Stimulated activated naive CD8-positive, alpha-beta T cell treated with anti-CD3 and anti-CD28 coated beads, Interleukin-15, amount 100 ng/mL, for 72 hours (primary cell): ENCODE measurements around the gene NEDD4L.
"Not testable (repeated sequence)": the region's sequence is repeated elsewhere in the genome, so short reads cannot be mapped to it uniquely, and the experiment has no call there.

ENCODE experiments used
- ATAC-seq: fragments of 150-1000 bp; cut with Tn5 transposase; 2 replicates; pipeline ENCODE4 v1.10.0; 2021; ENCODE audit warnings: mild to moderate bottlenecking, moderate library complexity
- DNase-seq, 2 donors: peaks; one replicate each; pipeline ENCODE4 v3.0.0; 2021 to 2022
- H3K27ac Mint-ChIP-seq, 2 donors: one replicate each; pipeline ENCODE4 v1.8.0; 2022; ENCODE audit warnings: mild to moderate bottlenecking in 2 of 2, mixed read lengths in 2 of 2, moderate library complexity in 2 of 2
- H3K27me3 Mint-ChIP-seq: one replicate; pipeline ENCODE4 v1.8.0; 2022; ENCODE audit warnings: mixed read lengths
- H3K4me1 Mint-ChIP-seq: one replicate; pipeline ENCODE4 v1.8.0; 2022; ENCODE audit warnings: mild to moderate bottlenecking, mixed read lengths
- H3K4me3 Mint-ChIP-seq, 2 donors: one replicate each; pipeline ENCODE4 v1.8.0; 2022; ENCODE audit warnings: mild to moderate bottlenecking in 2 of 2, mixed read lengths in 2 of 2, moderate library complexity in 1 of 2
- H3K9me3 Mint-ChIP-seq, 2 donors: one replicate each; pipeline ENCODE4 v1.8.0; 2022; ENCODE audit warnings: mixed read lengths in 2 of 2

NEDD4L gene

DNA sequence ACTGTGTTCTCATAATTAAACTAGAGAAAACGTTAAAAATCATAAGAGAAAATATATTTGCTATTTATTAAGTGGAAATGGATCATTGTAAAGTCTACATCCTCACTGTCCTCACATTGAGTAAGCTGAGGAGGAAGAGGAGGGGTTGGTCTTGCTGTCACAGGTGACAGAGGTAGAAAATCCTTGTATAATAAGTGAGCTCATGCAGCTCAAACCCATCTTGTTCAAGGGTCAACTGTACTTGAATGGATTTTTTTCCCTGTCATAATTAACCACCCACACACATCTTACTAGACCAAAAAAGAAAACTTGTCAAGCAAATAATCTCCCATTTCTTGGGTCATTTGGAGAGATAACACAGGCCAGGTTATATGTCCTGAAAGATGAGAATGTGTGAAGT, 231.2 kb downstream of the NEDD4L start:
- no peak for DNase-seq
- H3K27me3 Mint-ChIP-seq = no peaks in the 10 kb centered on the region
- ATAC-seq = no peak

GRCh38 chr18:58276789-58277739, 233.0 kb downstream of the NEDD4L start:
- ATAC-seq (no peak), DNase-seq (no peak)
- Mint-ChIP-seq H3K9me3 (no peaks in the 10 kb centered on the region), H3K4me1 (peaks cover 14% of the 10 kb centered on the region), H3K27me3 (no peaks in the 10 kb centered on the region), H3K27ac (no peak overlapping the region), H3K4me3 (no peak overlapping the region)

More for the DNA sequence above, 231.2 kb downstream of the NEDD4L start:
- Mint-ChIP-seq H3K9me3 (no peaks in the 10 kb centered on the region), H3K27ac (no peak overlapping the region), H3K4me1 (peaks cover 14% of the 10 kb centered on the region), H3K4me3 (no peak overlapping the region)

DNA sequence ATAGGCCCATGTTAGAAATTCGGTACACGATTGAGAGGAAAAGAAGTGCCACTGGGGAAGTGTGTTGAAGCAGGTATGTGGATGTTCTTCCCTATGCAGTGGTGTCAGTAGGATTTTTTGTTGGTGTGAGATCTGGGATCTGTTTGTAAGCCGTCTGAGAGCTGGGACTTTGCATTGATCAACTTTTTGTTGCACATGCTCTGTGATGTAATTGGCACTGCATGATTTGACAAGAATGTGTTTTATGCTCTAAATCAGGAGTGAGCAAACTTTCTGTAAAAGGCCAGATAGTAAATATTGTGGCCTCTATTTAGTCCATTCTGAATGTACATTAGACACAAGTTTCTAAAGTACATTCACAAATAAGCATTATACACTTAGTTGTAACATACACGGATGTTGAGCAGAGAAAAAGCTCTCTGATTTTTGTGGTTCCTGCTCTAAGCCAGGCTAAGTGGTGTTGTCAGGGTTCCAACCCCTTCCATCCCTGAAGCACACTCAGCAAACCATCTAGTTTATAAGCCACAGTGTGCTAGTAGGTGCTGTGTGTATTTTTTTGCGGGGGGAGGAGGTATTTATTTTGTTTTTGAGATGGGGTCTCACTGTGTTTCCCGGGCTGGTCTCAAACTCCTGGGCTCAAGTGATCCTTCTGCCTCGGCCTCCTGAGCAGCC, 235.6 kb downstream of the NEDD4L start:
- no peak for DNase-seq
- Mint-ChIP-seq H3K9me3 (no peaks in the 10 kb centered on the region), H3K4me1 (no peaks in the 10 kb centered on the region), H3K4me3 (no peak overlapping the region), H3K27me3 (no peaks in the 10 kb centered on the region), H3K27ac (no peak overlapping the region)
- no peak for ATAC-seq

GRCh38 chr18:58280191-58280590, 236.2 kb downstream of the NEDD4L start:
- Mint-ChIP-seq H3K9me3 (no peaks in the 10 kb centered on the region), H3K4me3 (no peak overlapping the region), H3K27me3 (no peaks in the 10 kb centered on the region), H3K27ac (no peak overlapping the region), H3K4me1 (no peaks in the 10 kb centered on the region)
- ATAC-seq (no peak), DNase-seq (no peak)

GRCh38 chr18:58282872-58283271, 238.8 kb downstream of the NEDD4L start:
- not testable (repeated sequence) for ATAC-seq, H3K27me3 Mint-ChIP-seq, H3K27ac Mint-ChIP-seq, H3K4me1 Mint-ChIP-seq, H3K4me3 Mint-ChIP-seq, DNase-seq, H3K9me3 Mint-ChIP-seq

GRCh38 chr18:58284699-58285448, 240.8 kb downstream of the NEDD4L start:
- DNase-seq (no peak), ATAC-seq (no peak)
- Mint-ChIP-seq H3K27me3 (no peaks in the 10 kb centered on the region), H3K4me1 (peaks cover 10% of the 10 kb centered on the region), H3K27ac (peak overlapping the region in 1 of 2 donors; percentile 47), H3K4me3 (no peak overlapping the region), H3K9me3 (no peaks in the 10 kb centered on the region)

DNA sequence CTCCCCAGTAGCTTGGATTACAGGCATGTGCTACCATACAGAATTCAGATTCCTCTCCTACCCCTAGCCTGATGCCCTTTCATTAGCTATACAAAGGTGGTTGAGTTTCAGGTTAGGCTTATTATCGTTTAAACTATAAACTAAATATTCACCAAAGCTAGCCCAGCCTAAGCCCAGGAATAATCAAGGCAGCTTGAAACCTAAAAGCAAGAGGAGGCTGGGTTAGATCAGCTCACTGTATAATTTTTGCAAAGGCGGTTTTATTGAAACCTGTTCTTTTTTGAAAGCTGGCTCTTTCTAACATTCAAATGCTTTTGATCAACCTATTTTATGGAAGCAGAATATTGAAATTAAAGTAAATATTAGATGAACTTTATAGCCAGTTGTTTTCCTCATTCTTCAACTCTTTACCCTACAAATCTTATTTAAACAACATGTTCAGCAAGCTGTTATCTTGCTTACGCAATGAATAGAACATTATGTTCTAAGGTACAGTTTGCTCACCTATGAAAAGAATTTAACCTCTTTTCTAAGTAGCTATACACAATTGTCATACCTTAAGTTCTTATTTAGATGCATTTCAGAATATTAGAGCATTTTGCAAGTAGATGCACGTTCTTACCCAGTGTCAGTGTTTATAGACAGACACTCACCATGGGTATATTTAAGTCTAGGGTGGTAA, 241.6 kb downstream of the NEDD4L start:
- ATAC-seq = no peak
- H3K9me3 Mint-ChIP-seq = no peaks in the 10 kb centered on the region
- no peak overlapping the region for H3K27ac Mint-ChIP-seq
- no peak overlapping the region for H3K4me3 Mint-ChIP-seq
- H3K4me1 Mint-ChIP-seq = peaks cover 10% of the 10 kb centered on the region
- DNase-seq = no peak
- no peaks in the 10 kb centered on the region for H3K27me3 Mint-ChIP-seq

DNA sequence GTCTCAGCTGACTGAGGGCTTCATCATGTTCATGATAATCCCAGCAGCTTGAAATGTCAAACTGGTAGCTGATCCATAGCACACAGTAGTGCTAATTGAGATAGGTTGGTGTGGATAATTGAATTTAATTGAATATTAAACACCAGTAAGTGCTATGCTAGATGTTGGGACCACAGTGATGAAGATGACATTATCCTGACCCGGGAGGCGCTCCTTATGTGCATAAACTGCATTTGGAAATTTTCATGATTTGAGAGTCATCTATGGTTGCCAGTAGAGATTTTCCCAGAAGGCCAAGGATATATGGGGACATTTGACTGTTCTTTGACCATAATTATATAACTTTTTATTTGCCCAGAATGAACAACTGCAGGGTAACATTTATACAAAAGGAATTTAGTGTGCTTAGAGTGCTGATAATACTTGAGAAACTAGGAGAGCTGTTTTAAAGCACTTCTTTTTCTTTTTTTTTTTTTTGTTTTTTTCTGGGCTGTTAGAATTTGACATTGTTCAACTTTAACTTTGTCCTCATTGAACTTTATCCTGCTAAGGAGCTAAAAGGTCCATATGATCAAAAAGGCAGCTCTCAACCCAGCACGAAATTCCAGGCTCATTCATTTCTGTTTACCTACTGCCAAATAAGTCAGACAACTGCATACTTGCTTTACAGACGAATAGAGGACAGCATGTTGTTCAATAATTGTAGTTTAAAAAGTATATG, 242.8 kb downstream of the NEDD4L start:
- Mint-ChIP-seq H3K4me1 (peaks cover 10% of the 10 kb centered on the region), H3K27ac (no peak overlapping the region), H3K27me3 (no peaks in the 10 kb centered on the region), H3K9me3 (no peaks in the 10 kb centered on the region), H3K4me3 (no peak overlapping the region)
- ATAC-seq = no peak
- DNase-seq = no peak

- Mint-ChIP-seq H3K9me3 (no peaks in the 10 kb centered on the region), H3K27ac (no peak overlapping the region), H3K4me1 (peaks cover 10% of the 10 kb centered on the region), H3K4me3 (no peak overlapping the region), H3K27me3 (no peaks in the 10 kb centered on the region)
- DNase-seq = no peak
- ATAC-seq = no peak
Measured at GRCh38 chr18:58287353-58288274, 243.6 kb downstream of the NEDD4L start.

DNA sequence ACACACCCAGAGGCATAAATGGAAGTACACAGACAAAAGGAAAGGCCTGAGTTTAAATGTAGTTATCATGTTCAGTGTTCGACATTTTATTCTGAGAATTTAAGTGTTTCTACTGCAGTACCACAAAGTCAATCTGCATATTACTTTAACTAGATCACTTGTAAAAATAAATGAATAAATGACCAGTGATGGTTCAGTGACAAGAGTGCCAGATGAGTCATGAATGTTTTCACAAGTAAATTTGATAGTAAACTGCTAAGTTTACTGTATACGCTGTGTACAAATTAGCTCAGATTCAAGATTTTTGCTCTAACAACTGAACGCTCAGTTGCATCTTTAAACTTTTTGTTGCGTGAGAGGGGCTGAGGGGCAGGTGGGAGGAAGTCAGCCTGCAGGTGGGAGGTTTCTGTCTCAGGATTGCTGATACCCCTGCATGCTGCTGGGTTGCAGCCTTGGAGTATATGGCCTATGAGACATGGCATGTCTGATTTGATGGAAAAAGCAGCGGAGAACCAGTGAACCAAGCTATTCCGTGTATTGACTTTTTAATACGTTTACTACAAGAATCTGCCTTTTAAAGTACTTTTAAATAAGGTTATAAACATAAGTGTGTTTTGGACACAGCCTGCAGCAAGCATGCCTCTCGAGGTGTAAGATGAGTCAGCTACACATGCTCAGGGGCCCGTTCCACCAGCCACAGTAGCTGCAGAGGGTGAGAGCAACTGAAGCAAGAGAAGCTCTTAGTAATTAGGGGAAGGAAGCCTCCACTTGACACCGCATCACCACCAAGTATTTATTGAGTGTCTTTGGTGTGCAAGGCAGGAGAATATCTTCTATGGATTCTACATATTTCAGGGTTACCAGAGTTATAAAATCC, 245.1 kb downstream of the NEDD4L start:
- H3K4me3 Mint-ChIP-seq = no peak overlapping the region
- no peaks in the 10 kb centered on the region for H3K9me3 Mint-ChIP-seq
- H3K4me1 Mint-ChIP-seq = peaks cover 10% of the 10 kb centered on the region
- H3K27me3 Mint-ChIP-seq = no peaks in the 10 kb centered on the region
- ATAC-seq (no peak), DNase-seq (no peak)
- H3K27ac Mint-ChIP-seq = no peak overlapping the region

GRCh38 chr18:58290116-58290695, 246.2 kb downstream of the NEDD4L start:
- Mint-ChIP-seq H3K4me1 (peaks cover 10% of the 10 kb centered on the region), H3K27me3 (no peaks in the 10 kb centered on the region), H3K9me3 (no peaks in the 10 kb centered on the region), H3K27ac (no peak overlapping the region), H3K4me3 (no peak overlapping the region)
- ATAC-seq (no peak), DNase-seq (no peak)

- H3K27ac Mint-ChIP-seq = no peak overlapping the region
- ATAC-seq = no peak
- no peaks in the 10 kb centered on the region for H3K9me3 Mint-ChIP-seq
Measured at GRCh38 chr18:58291131-58291530, 247.1 kb downstream of the NEDD4L start.

GRCh38 chr18:58292638-58293037, 248.6 kb downstream of the NEDD4L start:
- Mint-ChIP-seq H3K27me3 (no peaks in the 10 kb centered on the region), H3K4me1 (peaks cover 18% of the 10 kb centered on the region), H3K9me3 (no peaks in the 10 kb centered on the region), H3K27ac (no peak overlapping the region), H3K4me3 (no peak overlapping the region)
- no peak for DNase-seq
- no peak for ATAC-seq

More at GRCh38 chr18:58291131-58291530, 247.1 kb downstream of the NEDD4L start:
- no peak for DNase-seq
- no peaks in the 10 kb centered on the region for H3K27me3 Mint-ChIP-seq
- peaks cover 10% of the 10 kb centered on the region for H3K4me1 Mint-ChIP-seq
- H3K4me3 Mint-ChIP-seq = no peak overlapping the region
